Thymus (tissue), 11 donors: ENCODE results near the gene REV3L. TPM values are rescaled to one million over a fixed set of nuclear protein-coding genes. Genes with fewer than 3 reads are reported as not detected.
"Not testable (repeated sequence)": the region's sequence is repeated elsewhere in the genome, so short reads cannot be mapped to it uniquely, and the experiment has no call there.

Source experiments
- DNase-seq, 9 donors: peaks; one replicate each; pipeline ENCODE4 v3.0.0-alpha.2; 2013; ENCODE audit warnings: low spot score in 9 of 9, low read depth in 6 of 9, missing footprints in 1 of 9
- H3K27ac ChIP-seq, 2 donors: one replicate each; pipeline ENCODE4 v1.5.1; 2013; ENCODE audit warnings: control low read depth in 1 of 2, low read depth in 1 of 2, low read length in 1 of 2, mild to moderate bottlenecking in 1 of 2, moderate library complexity in 1 of 2
- H3K27me3 ChIP-seq, 2 donors: one replicate each; pipeline ENCODE4 v1.5.1; 2013; ENCODE audit warnings: low read length in 1 of 2; ENCODE audit not compliant: control insufficient read depth in 2 of 2, insufficient read depth in 1 of 2
- H3K36me3 ChIP-seq, 2 donors: one replicate each; pipeline ENCODE4 v1.5.1; 2013; ENCODE audit warnings: low read length in 1 of 2, mild to moderate bottlenecking in 1 of 2, moderate library complexity in 1 of 2; ENCODE audit not compliant: control insufficient read depth in 2 of 2, insufficient read depth in 2 of 2
- H3K4me1 ChIP-seq, 2 donors: one replicate each; pipeline ENCODE4 v1.5.1; 2013; ENCODE audit warnings: low read length in 2 of 2; ENCODE audit not compliant: control insufficient read depth in 2 of 2, insufficient read depth in 2 of 2
- H3K4me3 ChIP-seq, 2 donors: one replicate each; pipeline ENCODE4 v1.5.1; 2013; ENCODE audit warnings: low read length in 2 of 2, control low read depth in 1 of 2, mild to moderate bottlenecking in 1 of 2
- H3K9me3 ChIP-seq, 2 donors: one replicate each; pipeline ENCODE4 v1.5.1; 2013; ENCODE audit warnings: low read length in 1 of 2, mild to moderate bottlenecking in 1 of 2; ENCODE audit not compliant: control insufficient read depth in 2 of 2, insufficient read depth in 1 of 2
- WGBS: extraction: QIAGEN DNeasy Blood & Tissue Kit; methylation state at CpG from one replicate; pipeline ENCODE4 v1.1.7; 2013; 5-methylcytosine and 5-hydroxymethylcytosine counted together
- polyA plus RNA-seq: library from polyadenylated mRNA; stranded (reverse); fragments of 200-250 nt; gene quantifications from one replicate; pipeline ENCODE4 v1.2.3, GENCODE V29; 2013
- total RNA-seq: library from RNA; stranded (reverse); fragments of 120-200 nt; gene quantifications from one replicate; pipeline ENCODE4 v1.2.4, GENCODE V29; 2013
- donor health status: healthy.

The REV3L gene
- total and polyA plus RNA-seq, 2 donors, result 21.2 to 29.4 TPM

DNA sequence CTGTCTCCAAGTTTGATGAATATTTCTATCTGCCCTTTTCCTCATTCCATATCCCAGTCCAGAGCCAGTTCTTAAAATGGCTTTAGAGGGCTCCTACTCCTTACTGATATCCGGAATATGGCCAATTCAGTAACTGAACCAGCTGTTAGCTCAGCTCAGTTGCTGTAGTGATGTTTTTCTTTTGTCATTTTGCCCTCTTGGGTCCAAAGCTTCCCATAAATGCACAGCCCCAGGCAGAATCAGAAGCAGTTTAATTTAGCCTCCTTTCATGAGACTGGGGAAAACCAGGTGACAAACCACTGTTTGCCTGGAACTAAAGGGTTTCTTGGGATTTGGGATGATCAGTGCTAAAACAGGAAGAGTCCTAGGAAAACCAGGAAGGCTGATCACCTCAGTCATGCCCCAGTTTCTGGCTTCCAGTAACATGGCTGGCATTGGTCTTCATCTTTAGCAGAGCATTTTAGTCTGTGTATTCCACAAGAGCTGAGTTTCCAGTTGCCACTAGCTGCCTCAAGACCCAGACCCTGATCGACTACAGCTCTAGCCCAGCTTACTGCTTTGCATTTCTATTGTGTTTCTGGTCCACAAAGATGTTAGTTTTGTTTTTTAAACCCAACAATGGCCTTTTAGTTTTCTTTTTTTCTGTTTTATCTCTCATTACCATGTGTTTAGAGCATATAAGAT, 40.6 kb upstream of the REV3L start:
- H3K27me3 ChIP-seq, result no peaks in the 10 kb centered on the region
- H3K27ac ChIP-seq, result no peak overlapping the region

DNA sequence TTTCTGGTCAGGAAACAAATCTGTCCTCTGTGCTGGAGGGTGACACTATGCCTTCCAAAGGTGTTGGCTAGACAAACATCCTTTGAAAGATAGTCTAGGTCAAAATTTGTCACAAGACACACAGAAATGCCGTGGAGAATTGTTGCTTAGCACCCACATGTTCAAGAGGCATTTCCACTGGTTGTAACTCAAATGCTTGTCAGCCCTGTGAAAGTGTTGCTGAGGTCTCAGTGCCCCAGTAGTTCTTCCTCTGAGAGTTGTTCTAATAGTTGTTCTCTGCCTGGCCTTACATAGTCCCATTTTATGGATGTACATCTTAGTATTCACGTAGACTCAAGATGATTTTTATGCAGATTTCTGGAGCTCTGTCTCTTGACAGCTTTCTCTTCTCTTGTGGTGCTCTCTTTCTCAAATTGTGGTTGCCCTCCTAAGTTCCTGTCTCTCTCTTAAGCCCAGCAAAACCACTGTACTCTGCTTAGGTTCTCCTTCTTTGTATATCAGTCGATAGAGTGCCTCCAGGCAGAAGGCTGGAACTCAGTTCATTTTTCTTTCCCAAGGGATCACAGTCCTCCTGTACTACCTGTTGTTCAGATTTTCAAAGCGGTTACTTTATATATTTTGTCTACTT, 39.5 kb upstream of the REV3L start:
- H3K4me3 ChIP-seq, result no peak overlapping the region
- H3K27ac ChIP-seq, result peak overlapping the region; percentile 10 to 39
- peak in 6 of 9 donors; percentile 25 to 77 (median 46) for DNase-seq
- 34% methylated on average over 4 of the region's 4 CpGs for WGBS
- no peaks in the 10 kb centered on the region for H3K27me3 ChIP-seq
- H3K9me3 ChIP-seq, result no peaks in the 10 kb centered on the region
- peaks cover 15 to 30% of the 10 kb centered on the region in 2 donors for H3K4me1 ChIP-seq
- H3K36me3 ChIP-seq, result no peaks in the 10 kb centered on the region

More for the DNA sequence above, 40.6 kb upstream of the REV3L start:
- Histone ChIP-seq H3K36me3 (no peaks in the 10 kb centered on the region), H3K4me3 (no peak overlapping the region), H3K4me1 (peaks cover 15 to 30% of the 10 kb centered on the region in 2 donors), H3K9me3 (no peaks in the 10 kb centered on the region)
- 95% methylated on average over 2 of the region's 2 CpGs for WGBS
- no peak for DNase-seq

DNA sequence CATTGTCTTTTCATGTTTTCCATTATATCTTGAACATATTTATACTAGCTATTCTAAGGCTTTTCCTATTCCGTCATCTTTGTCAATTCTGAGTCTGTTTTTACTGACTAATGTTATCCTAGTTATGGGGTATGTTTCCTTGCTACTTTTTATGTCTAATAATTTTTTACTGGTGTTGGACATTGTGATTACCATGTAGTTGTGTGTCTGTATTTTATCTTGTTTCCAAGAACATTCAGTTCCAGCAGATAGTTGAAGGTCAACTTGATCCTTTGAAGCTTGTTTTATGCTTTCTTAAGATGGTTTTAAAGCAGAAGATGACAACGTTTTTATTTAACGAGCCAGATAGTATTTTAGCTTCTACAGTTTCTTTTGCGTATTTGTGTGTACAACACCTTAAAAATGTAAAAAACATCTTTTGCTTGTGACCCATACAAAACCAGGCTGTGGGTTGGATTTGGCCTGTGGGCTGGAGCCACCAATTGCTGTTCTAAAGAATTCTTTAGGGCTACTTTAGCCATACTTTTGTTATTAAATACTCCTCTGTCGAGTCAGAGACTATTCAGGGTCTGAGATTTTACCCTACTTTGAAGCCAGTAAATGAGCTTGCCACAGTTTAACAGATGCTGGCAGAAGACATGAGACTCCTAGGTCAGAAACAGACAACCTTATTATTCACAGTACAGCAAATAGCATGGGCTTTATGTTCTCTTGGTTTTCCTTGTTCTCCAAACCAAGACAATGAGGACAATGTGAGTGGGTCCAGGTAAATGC, 38.7 kb upstream of the REV3L start:
- no peak overlapping the region for H3K27ac ChIP-seq
- 98% methylated on average over 5 of the region's 5 CpGs for WGBS
- H3K4me1 ChIP-seq, result peaks cover 9 to 26% of the 10 kb centered on the region in 2 donors
- no peaks in the 10 kb centered on the region for H3K27me3 ChIP-seq
- no peak for DNase-seq
- H3K4me3 ChIP-seq, result no peak overlapping the region
- H3K9me3 ChIP-seq, result no peaks in the 10 kb centered on the region
- H3K36me3 ChIP-seq, result no peaks in the 10 kb centered on the region

DNA sequence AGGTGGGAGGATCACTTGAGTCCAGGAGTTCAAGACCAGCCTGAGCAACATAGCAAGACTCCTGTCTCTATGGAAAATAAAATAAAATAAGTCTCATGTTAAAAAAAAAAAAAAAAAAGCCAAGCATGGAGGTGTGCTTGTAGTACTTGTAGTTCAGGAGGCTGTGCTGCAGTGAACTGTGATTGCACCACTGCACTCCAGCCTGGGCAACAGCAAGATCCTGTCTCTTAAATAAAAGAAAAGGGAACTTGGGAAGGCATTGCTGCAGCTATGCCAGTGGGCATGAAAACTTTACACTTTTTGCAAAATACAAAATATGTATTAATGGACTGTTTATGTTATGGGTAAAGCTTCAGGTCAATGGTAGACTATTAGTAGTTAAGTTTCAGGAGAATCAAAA, 37.5 kb upstream of the REV3L start:
- Histone ChIP-seq H3K4me3 (no peak overlapping the region), H3K27ac (no peak overlapping the region), H3K27me3 (no peaks in the 10 kb centered on the region), H3K9me3 (no peaks in the 10 kb centered on the region), H3K36me3 (no peaks in the 10 kb centered on the region), H3K4me1 (peaks cover 9 to 26% of the 10 kb centered on the region in 2 donors)
- DNase-seq, result no peak

DNA sequence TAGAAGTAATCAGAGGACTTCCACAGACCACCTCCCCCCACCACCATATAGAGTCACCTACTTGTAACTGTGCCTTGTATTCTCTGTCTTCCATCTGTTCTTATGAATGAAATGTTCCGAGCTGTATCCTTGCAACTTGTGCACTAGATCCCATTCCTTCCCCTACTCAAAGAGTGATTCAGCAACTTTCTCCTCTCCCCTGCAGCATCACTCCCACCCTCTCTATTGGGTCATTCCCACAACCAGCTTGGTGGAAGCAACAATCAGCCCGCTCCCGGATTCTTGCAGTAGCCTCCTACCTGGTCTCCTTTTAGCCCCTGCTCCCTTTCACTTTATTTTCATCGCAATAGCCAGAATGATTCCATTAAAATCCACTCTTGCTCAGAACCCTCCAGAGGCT, 34.9 kb upstream of the REV3L start:
- Histone ChIP-seq H3K36me3 (no peaks in the 10 kb centered on the region), H3K4me3 (no peak overlapping the region), H3K27me3 (no peaks in the 10 kb centered on the region), H3K9me3 (no peaks in the 10 kb centered on the region), H3K27ac (no peak overlapping the region), H3K4me1 (peaks cover 9 to 13% of the 10 kb centered on the region in 2 donors)
- WGBS, result over 99% methylated on average over 4 of the region's 4 CpGs
- no peak for DNase-seq

- no peak for DNase-seq
- no peaks in the 10 kb centered on the region for H3K36me3 ChIP-seq
- peaks cover 0 to 3% of the 10 kb centered on the region in 2 donors for H3K4me1 ChIP-seq
- no peak overlapping the region for H3K4me3 ChIP-seq
- H3K27me3 ChIP-seq, result no peaks in the 10 kb centered on the region
- H3K27ac ChIP-seq, result no peak overlapping the region
- WGBS, result 99% methylated on average over 2 of the region's 2 CpGs
- no peaks in the 10 kb centered on the region for H3K9me3 ChIP-seq
Measured at GRCh38 chr6:111515259-111515658, 32.2 kb upstream of the REV3L start.

DNA sequence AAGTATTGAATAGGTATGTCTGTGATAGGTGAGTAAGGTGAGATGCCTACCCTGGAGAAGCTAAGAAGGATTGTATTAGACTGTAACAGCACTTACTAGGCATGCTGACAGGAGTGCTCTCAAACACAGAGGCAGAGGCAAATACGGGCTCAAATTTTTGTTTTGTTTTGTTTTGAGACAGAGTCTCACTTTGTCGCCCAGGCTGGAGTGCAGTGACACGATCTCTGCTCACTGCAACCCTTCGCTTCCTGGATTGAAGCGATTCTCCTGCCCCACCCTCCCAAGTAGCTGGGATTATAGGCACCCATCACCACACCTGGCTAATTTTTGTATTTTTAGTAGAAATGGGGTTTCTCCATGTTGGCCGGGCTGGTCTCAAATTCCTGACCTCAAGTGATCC, 31.5 kb upstream of the REV3L start:
- H3K27me3 ChIP-seq, result not testable (repeated sequence)
- 95% methylated on average over 6 of the region's 6 CpGs for WGBS

GRCh38 chr6:111507219-111507618, 24.2 kb upstream of the REV3L start:
- not testable (repeated sequence) for DNase-seq, H3K27ac ChIP-seq, H3K36me3 ChIP-seq, H3K4me3 ChIP-seq, H3K9me3 ChIP-seq, H3K27me3 ChIP-seq
- 98% methylated on average over 5 of the region's 5 CpGs for WGBS
- H3K4me1 ChIP-seq, result peaks cover 0 to 13% of the 10 kb centered on the region in 2 donors

More for the DNA sequence above, 31.5 kb upstream of the REV3L start:
- not testable (repeated sequence) for H3K4me3 ChIP-seq, H3K4me1 ChIP-seq, H3K9me3 ChIP-seq, DNase-seq, H3K36me3 ChIP-seq, H3K27ac ChIP-seq

DNA sequence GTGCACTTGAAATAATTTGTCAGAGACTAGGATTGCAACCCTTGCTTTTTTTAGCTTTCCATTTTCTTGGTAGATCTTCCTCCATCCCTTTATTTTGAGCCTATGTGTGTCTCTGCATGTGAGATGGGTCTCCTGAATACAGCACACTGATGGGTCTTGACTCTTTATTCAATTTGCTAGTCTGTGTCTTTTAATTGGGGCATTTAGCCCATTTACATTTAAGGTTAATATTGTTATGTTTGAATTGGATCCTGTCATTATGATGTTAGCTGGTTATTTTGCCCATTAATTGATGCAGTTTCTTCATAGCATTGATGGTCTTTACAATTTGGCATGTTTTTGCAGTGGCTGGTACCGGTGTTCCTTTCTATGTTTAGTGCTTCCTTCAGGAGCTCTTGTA, 22.5 kb upstream of the REV3L start:
- H3K9me3 ChIP-seq, result not testable (repeated sequence)

More for the DNA sequence above, 22.5 kb upstream of the REV3L start:
- H3K27ac ChIP-seq, H3K27me3 ChIP-seq, H3K36me3 ChIP-seq, DNase-seq, H3K4me3 ChIP-seq: not testable (repeated sequence)
- 98% methylated on average over 1 of the region's 1 CpG for WGBS
- H3K4me1 ChIP-seq, result peaks cover 0 to 12% of the 10 kb centered on the region in 2 donors
